Epithelial cell of esophagus (primary cell): ENCODE measurements around the gene CYSTM1.

ENCODE experiments used
- DNase-seq: peaks from one replicate; pipeline ENCODE4 v3.0.0; 2010; ENCODE audit warnings: low read depth
- H3K4me3 ChIP-seq: 2 replicates; pipeline ENCODE4 v1.5.1; 2011; ENCODE audit warnings: mild to moderate bottlenecking, low read length, control low read depth
- CTCF ChIP-seq: IDR thresholded peaks from 2 replicates; pipeline ENCODE4 v1.5.1; 2011; ENCODE audit warnings: low read depth, mild to moderate bottlenecking, low read length, control low read depth, inconsistent platforms; ENCODE audit not compliant: insufficient read depth; ENCODE audit errors: missing control alignments

Gene CYSTM1

GRCh38 chr5:140142856-140143255, 32.1 kb upstream of the CYSTM1 start:
- DNase-seq = no peak
- H3K4me3 ChIP-seq = no peak overlapping the region
- no peak for TF ChIP-seq CTCF

GRCh38 chr5:140143521-140144258, 31.3 kb upstream of the CYSTM1 start:
- DNase-seq = no peak
- no peak overlapping the region for H3K4me3 ChIP-seq
- TF ChIP-seq CTCF = no peak

- no peak overlapping the region for H3K4me3 ChIP-seq
- DNase-seq = no peak
- TF ChIP-seq CTCF = no peak
Observed at GRCh38 chr5:140145256-140145655, 29.7 kb upstream of the CYSTM1 start.

GRCh38 chr5:140145818-140146522, 29.0 kb upstream of the CYSTM1 start:
- no peak for TF ChIP-seq CTCF
- peak; percentile 76 for DNase-seq
- peak overlapping the region; percentile 36 for H3K4me3 ChIP-seq

- no peak for DNase-seq
- TF ChIP-seq CTCF = no peak
- no peak overlapping the region for H3K4me3 ChIP-seq
Observed at GRCh38 chr5:140146523-140146842, 28.5 kb upstream of the CYSTM1 start.

GRCh38 chr5:140147460-140147859, 27.5 kb upstream of the CYSTM1 start:
- DNase-seq = no peak

More at GRCh38 chr5:140147460-140147859, 27.5 kb upstream of the CYSTM1 start:
- no peak overlapping the region for H3K4me3 ChIP-seq
- no peak for TF ChIP-seq CTCF
